Measurements from ENCODE around the gene ZCCHC14.

DNA sequence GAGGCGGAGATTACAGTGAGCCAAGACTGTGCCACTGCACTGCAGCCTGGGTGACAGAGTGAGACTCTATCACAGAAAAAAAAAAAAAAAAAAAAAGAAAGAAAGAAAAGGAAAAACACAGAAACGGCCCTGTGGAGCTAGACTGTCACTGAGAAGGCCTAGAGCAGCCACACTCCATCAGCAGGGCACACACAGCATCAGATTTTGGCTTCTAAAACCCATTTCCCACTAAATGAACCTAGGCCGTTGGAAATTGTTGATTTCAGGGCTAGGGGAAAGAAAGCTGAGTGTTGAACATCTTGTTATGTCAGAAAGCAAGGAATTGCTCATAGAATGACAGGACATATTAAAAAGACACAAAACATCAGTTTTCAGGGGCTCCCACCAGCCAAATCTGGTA lies 48.9 kb downstream of the ZCCHC14 start:
- TF ChIP-seq, protein P1, sequence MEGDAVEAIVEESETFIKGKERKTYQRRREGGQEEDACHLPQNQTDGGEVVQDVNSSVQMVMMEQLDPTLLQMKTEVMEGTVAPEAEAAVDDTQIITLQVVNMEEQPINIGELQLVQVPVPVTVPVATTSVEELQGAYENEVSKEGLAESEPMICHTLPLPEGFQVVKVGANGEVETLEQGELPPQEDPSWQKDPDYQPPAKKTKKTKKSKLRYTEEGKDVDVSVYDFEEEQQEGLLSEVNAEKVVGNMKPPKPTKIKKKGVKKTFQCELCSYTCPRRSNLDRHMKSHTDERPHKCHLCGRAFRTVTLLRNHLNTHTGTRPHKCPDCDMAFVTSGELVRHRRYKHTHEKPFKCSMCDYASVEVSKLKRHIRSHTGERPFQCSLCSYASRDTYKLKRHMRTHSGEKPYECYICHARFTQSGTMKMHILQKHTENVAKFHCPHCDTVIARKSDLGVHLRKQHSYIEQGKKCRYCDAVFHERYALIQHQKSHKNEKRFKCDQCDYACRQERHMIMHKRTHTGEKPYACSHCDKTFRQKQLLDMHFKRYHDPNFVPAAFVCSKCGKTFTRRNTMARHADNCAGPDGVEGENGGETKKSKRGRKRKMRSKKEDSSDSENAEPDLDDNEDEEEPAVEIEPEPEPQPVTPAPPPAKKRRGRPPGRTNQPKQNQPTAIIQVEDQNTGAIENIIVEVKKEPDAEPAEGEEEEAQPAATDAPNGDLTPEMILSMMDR (IDR thresholded peaks at IDR 0.05 in 2 of 3, conservative IDR thresholded peaks at IDR 0.05 in 1 of 3; ENCODE audit: borderline replicate concordance in 1 of 3, insufficient read depth in 1 of 3, low read depth in 2 of 3, low read length in 2 of 3), result no peak
- TF ChIP-seq FOSL1 (IDR thresholded peaks at IDR 0.05; ENCODE audit: low read depth) (no peak), YY1 (IDR thresholded peaks at IDR 0.05; ENCODE audit: extremely low read depth, insufficient replicate concordance, low read depth, low read length) (no peak), POLR2AphosphoS5 (IDR thresholded peaks at IDR 0.05; ENCODE audit: low read depth, low read length) (no peak), EGR1 (IDR thresholded peaks at IDR 0.05; ENCODE audit: low read depth) (no peak)

All from HCT116 (cell line).